ENCODE data around the gene AHI1.
A peak's percentile ranks its signal among the peaks of the same experiment; 100 is the strongest.

The AHI1 gene

DNA sequence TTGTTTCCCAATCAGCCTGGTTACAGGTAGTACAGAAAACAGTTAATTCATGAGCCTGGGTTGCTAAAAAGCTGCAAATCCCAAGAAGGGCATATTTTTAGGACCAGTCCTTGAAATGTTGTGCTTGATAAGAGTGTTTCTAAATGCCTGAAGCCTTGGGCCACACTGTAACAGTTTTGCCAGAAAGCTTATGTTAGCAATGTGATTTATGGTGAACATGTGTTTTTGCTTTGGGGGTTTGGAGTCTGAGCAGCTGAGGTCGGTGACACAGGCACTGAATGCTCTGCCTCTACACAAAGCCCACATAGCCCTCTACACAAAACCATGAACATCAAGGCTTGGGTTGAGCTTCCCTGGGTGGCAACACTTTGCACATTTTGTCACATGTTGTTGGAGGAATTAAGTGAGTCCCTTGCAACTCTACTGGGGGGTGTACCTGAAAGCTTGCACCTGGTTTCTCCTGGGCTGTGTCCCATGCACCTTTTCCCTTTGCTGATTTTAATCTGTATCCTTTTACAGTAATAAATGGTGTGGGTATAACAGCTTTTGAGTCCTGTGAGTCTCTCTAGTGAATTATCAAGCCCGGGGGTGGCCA lies 22.2 kb downstream of the AHI1 start:
- no peak for DNase-seq
- in situ Hi-C loops (cut with HindIII; ENCODE audit: low pct_ligation_motif_present, low pct_unique_long_range_greater_than_20kb, low sequenced_read_pairs) = no loop called here

DNA sequence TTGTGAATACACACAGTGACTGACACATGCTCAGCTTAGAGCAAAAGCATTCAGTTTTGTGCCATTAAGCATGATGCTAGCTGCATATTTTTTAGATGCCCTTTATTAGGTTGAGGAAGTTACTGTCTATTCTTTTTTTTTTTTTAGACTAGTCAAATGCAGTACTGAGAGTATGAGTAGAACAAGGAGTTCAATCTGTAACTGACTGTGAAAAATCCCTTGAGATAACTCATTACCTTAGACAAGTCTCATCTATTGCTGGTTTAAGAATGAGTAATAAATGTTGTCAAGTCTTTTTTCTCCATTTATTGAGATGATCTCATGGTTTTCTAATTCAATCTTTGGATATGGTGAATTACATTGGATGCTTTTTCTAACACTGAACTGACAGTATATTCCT lies 23.2 kb downstream of the AHI1 start:
- in situ Hi-C loops (cut with HindIII; ENCODE audit: low pct_ligation_motif_present, low pct_unique_long_range_greater_than_20kb, low sequenced_read_pairs) = no loop called here

DNA sequence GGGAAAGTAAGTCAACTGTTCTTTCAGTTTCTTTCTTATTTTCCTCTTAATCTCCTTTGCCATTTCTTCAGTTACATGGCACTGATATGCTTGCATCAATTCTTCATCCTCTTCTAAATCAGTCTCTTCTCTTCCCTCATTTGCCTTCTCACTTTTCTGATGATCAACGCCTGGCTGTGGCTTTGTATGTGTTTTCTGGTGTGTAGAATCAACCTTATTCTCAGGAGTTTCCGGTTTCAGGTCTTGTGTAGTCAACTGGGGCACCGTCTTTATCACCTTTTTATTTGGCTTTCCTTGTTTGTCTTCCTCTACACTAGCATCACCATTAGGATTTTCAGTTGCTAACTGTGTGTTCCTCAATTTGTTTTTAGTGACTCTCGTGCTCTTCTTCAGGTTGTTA lies 31.6 kb downstream of the AHI1 start:
- in situ Hi-C loops (cut with HindIII; ENCODE audit: low pct_ligation_motif_present, low pct_unique_long_range_greater_than_20kb, low sequenced_read_pairs) = no loop called here
- no peak for DNase-seq

More for the DNA sequence above, 23.2 kb downstream of the AHI1 start:
- DNase-seq = no peak

DNA sequence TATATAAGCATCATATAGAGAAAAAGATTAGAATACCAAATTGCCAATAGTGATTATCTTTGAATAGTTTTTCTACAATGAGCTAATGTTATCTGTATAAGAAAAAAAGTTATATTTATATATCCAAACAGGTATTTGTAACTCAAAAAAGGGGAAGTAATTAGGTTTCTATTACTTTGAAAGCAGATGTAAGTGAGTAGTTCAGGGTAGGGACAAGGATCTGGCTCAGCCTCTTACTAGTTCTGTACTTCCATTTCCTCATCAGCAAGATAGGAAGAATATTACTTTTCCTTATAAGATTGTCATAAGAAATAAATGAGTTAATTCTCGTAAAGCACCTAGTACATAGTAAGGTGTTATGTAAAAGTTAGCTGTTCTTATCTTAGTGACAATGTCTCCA lies 32.2 kb downstream of the AHI1 start:
- no peak for DNase-seq
- in situ Hi-C loops (cut with HindIII; ENCODE audit: low pct_ligation_motif_present, low pct_unique_long_range_greater_than_20kb, low sequenced_read_pairs) = no loop called here

- no peak for DNase-seq
- in situ Hi-C loops (cut with HindIII; ENCODE audit: low pct_ligation_motif_present, low pct_unique_long_range_greater_than_20kb, low sequenced_read_pairs) = no loop called here
Observed at GRCh38 chr6:135464634-135465033, 32.9 kb downstream of the AHI1 start.

DNA sequence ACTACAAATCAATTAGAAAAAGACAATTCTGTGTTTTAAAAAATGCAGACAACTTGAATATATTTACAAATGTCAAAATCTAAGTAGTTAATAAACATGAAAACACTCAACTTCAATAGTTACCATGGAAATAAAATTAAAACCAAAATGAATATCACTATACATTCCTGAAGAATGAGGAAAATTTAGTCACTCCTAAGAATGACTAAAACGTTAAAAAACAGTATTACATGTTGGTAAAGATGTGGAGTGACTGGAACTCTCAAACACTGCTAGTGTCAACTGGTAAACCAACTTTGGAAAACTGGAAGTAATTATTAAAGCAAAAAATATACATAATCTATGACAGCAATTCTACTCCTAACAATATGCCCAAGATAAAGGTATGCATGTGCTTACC lies 36.3 kb downstream of the AHI1 start:
- in situ Hi-C loops (cut with HindIII; ENCODE audit: low pct_ligation_motif_present, low pct_unique_long_range_greater_than_20kb, low sequenced_read_pairs) = no loop called here
- DNase-seq = no peak

- DNase-seq = no peak
- in situ Hi-C loops (cut with HindIII; ENCODE audit: low pct_ligation_motif_present, low pct_unique_long_range_greater_than_20kb, low sequenced_read_pairs) = no loop called here
Observed at GRCh38 chr6:135458051-135458450, 39.5 kb downstream of the AHI1 start.

GRCh38 chr6:135451617-135452190 lies 45.8 kb downstream of the AHI1 start:
- DNase-seq = peak; percentile 54
- in situ Hi-C loops (cut with HindIII; ENCODE audit: low pct_ligation_motif_present, low pct_unique_long_range_greater_than_20kb, low sequenced_read_pairs) = no loop called here

GRCh38 chr6:135449246-135449645 lies 48.3 kb downstream of the AHI1 start:
- in situ Hi-C loops (cut with HindIII; ENCODE audit: low pct_ligation_motif_present, low pct_unique_long_range_greater_than_20kb, low sequenced_read_pairs) = no loop called here
- no peak for DNase-seq

DNA sequence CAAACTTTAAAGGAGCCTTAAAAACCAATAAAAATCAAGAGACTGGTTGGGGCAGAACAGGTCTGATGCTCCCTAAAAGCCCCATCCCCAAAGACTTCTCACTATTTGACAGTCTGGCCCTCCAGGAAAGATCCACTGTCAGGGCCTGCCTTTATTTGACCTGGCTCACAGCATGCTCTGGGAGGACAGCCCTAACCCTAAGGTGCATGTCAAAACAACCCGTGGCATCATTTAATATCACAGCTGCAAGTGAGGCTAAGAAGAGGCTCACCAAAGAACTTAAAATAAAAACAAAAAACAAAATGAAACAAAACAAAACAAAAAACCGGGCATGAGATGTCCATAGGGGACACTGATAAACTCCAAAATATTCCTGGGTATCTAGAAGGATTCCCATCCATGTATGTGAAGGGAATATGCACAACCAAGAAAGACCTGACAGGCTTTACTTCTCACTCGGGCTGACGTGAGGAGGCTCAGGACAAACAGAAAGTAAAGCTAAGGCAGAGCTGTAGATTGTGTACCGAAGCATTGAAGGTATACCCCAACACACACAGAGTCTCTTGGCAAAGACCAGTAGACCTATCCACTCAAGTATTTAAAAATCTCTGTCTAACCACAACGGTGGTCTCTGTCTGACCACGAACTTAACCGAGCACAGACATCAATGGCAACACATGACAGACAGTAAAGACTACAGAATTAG lies 57.3 kb downstream of the AHI1 start:
- DNase-seq = no peak
- in situ Hi-C loops (cut with HindIII; ENCODE audit: low pct_ligation_motif_present, low pct_unique_long_range_greater_than_20kb, low sequenced_read_pairs) = no loop called here

DNA sequence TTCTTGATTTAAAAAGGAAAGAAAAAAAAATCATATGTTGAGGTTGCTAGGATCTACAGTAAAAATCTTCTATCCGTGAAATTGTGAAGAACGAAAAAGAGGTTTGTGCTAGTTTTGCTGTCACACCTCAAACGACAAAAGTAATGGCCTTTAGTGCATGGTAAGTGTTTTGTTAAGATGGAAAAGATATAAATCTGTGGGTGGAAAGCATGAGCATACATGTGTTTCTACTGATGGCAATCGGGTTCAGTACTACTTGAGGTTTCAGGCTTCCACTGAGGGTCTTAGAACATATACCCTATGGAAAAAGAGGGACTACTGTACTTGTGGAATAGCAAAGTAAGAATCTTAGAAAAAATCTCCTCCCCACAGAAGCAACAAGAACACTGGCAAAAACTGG lies 58.0 kb downstream of the AHI1 start:
- no peak for DNase-seq
- in situ Hi-C loops (cut with HindIII; ENCODE audit: low pct_ligation_motif_present, low pct_unique_long_range_greater_than_20kb, low sequenced_read_pairs) = no loop called here

DNA sequence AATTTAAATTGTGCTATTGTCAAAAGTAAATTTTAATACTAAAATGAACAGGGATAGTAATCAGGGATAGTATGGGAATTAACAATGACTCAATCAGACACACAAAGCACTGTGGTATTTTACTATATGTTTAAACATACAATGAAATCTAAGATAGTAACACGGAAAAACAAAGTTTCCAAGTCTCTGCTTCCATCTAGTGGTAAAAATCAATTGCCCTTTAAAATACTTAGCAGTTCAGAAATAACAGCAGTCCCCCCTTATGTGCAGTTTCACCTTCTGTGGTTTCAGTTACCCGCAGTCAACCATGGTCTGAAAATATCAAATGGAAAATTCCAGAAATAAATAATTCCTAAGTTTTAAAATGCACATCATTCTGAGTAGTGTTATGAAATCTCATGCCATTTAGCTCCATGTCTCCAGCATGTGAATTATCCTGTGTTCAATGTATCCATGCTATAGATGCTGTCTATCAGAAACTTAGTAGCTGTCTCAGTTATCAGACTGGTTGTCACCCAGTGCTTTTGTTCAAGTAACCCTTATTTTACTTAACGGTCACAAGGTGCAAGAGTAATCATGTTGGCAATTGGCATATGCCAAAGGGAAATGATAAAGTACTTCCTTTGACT lies 58.5 kb downstream of the AHI1 start:
- in situ Hi-C loops (cut with HindIII; ENCODE audit: low pct_ligation_motif_present, low pct_unique_long_range_greater_than_20kb, low sequenced_read_pairs) = no loop called here
- peak; percentile 19 for DNase-seq

DNA sequence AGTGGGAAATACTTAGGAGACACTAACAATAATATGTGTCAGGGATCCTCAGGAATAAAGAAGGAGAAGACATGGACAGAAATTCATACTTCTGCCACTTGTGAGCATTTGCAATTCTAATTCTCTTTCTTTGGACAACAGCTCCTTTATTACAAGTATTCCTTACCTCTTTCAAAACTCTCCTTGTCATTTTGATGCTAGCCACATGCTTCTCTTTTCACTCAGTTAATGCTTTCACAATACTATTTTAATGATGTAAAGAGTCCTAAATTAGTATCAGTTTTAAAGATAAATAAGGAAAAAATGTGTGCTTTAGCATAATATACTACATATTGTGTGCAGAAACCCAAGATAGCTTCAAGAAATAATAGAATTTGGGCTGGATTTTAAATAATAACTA lies 62.5 kb downstream of the AHI1 start:
- no peak for DNase-seq
- in situ Hi-C loops (cut with HindIII; ENCODE audit: low pct_ligation_motif_present, low pct_unique_long_range_greater_than_20kb, low sequenced_read_pairs) = no loop called here

DNA sequence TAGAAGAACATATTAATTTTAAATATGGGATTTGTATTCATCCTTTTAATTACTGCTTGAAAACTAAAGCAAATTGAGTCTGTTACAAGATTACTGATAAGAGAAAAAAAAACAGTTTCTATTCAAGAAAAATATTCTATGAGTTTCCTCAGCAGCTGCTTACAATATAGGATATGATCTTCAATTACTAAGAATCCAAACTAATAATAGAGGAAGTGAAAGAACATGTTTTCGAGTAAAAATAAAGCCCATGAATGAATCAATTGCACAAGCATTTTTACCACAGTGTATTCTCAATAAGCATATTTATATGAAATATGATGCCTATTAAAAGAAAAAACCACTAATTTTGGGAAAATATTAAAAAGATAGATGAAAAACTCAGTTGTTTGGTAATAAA lies 63.4 kb downstream of the AHI1 start:
- in situ Hi-C loops (cut with HindIII; ENCODE audit: low pct_ligation_motif_present, low pct_unique_long_range_greater_than_20kb, low sequenced_read_pairs) = no loop called here
- no peak for DNase-seq

DNA sequence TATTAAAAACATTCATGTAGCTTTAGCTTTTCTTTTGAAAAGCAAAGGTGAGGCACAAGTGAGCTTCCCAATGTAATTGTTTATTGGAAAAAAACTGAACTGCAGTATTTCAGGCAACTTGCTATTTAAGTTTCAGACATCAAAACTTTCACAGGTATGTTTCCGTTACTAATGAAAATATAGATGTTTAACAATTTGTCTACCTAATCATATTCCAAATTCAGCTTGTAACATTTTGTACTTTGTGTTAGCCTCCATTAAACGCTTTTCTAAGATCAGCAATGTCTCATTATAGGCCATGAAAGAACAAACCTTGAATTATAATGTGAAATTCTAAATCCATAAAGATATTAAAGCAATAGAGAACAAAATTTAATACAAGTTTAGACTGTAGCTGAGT lies 69.5 kb downstream of the AHI1 start:
- in situ Hi-C loops (cut with HindIII; ENCODE audit: low pct_ligation_motif_present, low pct_unique_long_range_greater_than_20kb, low sequenced_read_pairs) = no loop called here
- no peak for DNase-seq

DNA sequence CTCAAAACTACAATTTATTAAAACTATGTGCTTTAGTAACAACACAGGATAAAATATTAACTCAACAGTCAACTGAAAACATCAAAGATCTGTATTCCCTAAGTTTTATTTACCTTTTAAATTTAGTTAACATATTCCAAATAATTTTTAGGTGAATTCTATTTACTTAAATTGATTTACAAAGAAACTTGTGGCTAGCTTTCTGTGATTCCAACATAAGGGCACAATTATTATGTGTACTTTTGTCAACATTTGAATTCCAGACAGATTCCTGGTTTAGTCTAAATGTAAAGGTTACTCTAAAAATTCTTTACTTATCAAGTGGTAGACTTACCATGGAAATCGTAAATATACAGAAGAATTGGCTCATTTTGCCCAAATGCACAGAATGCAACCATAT lies 70.7 kb downstream of the AHI1 start:
- no peak for DNase-seq
- in situ Hi-C loops (cut with HindIII; ENCODE audit: low pct_ligation_motif_present, low pct_unique_long_range_greater_than_20kb, low sequenced_read_pairs) = no loop called here

DNA sequence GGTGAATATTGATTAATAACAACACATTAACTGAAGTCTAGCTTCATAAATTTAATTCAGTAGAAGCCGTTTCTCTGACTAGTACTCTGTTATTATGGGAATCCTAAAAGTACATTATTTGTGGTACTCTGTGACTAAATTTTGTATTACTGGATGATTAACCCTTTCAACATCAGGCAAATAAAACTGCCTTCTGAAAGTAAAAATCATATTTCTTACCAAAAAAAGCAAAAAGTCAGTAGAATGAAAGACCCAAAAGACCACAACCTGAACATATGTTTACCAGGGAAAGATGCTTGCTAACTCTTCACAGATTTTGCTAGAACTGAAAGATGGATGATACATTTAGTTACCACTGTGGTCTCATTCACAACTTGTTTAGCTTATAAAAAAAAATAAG lies 73.2 kb downstream of the AHI1 start:
- DNase-seq = no peak
- in situ Hi-C loops (cut with HindIII; ENCODE audit: low pct_ligation_motif_present, low pct_unique_long_range_greater_than_20kb, low sequenced_read_pairs) = no loop called here

DNA sequence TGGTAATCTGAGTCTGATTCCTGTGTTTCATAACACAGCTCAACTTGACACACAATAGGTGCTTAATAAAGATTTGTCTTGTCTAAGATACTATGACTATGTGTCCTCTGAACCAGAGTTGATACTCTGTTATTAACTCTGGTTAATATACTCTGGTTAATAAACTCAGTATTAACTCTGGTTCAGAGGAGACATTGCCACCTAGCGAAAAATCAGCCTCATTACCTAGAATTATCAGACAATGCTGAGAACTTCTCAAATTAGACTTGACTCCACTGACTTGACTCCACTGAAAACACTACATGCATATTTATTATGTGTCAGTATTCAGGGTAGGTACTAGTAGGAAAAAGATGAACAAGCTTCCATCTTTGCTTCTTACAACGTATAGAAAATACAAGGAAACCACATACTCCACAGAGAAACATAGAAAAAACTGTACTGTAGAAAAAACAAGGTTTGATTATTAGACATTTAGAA lies 73.9 kb downstream of the AHI1 start:
- in situ Hi-C loops (cut with HindIII; ENCODE audit: low pct_ligation_motif_present, low pct_unique_long_range_greater_than_20kb, low sequenced_read_pairs) = no loop called here
- DNase-seq = peak; percentile 29

GRCh38 chr6:135419162-135419561 lies 78.4 kb downstream of the AHI1 start:
- DNase-seq = no peak
- in situ Hi-C loops (cut with HindIII; ENCODE audit: low pct_ligation_motif_present, low pct_unique_long_range_greater_than_20kb, low sequenced_read_pairs) = no loop called here
